Islet of Langerhans (tissue), 1 donor: ENCODE data around the gene ATP13A1.
"Not testable (repeated sequence)": the region's sequence is repeated elsewhere in the genome, so short reads cannot be mapped to it uniquely, and the experiment has no call there.

Source experiments
- FAIRE-seq: peaks from one replicate; lab custom pipeline; 2011; peaks lifted over from hg19 to GRCh38; lab: Jason Lieb, UNC

The ATP13A1 gene

DNA sequence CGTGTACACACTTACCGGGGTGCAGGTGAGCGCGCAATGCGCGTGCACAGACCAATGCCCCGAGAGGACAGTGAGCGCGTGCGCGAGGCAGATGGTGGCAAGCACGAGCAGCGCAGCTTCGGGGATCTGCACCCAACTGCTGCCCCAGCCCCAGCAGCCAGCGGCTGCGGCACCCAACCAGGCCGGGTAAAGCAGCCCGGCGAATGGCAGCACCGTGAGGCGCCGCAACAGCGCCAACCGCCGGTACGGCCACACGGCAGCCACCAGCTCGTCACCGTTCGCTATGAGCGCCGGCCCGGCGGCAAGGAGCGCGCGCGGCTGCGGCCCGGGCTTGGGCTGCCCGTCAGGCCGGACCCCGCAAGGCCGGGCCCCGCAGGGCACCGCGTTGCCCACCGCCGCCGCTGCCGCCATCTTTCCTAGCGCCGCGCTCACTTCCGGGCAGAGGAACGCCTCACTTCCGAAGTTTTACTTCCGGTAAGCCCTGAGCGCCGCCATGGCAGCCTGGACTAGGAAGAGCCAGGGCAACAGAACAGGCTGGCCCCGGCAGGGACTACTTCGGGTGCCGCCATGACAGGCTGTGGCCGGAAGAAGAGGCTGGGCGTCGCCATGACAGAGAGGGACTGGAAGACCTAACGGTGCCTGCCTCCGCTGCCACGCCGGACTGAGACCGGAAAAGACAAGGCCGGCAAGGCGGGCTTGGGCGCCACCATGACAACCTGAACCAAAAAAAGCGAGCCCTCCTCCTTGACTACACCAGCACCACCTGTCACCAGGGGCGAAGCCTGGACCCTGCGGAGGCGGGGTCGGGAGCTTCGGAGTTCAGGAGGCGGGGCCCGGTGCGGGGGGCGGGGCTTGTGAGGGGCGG, at the start of gene ATP13A1:
ATP13A1 (minus strand) TSS at position 421 of the 865 bp plus-strand sequence; CDS start at position 411, 10 bp downstream.
- no peak for FAIRE-seq

DNA sequence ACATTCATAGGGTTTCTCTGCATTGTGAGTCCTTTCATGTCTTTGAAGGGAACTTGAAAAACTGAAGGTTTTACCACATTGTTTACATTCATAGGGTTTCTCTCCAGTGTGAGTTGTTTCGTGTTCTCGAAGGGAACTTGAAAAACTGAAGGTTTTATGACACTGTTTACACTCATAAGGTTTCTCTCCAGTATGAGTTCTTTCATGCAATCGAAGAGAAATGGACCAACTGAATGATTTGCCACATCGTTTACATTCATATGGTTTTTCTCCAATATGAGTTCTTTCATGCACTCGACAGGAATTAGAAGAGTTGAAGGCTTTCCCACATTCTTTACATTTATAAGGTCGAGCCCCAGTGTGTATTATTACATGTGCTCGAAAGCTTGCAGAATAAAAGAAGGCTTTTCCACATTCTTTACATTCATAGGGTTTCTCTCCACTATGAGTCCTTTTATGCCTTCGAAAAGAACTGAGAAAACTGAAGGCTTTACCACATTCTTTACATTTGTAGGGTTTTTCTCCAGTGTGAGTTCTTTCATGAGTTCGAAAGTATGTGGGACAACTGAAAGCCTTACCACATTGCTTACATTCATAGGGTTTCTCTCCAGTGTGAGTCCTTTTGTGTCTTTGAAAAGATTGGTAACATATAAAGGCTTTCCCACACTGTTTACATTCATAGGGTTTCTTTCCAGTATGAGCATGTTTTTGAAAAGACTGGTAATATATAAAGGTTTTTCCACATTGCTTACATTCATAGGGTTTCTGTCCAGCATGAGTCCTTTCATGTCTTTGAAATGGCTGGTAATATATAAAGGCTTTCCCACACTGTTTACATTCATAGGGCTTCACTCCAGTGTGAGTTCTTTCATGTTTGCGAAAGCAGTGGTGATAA, 48.7 kb upstream of the ATP13A1 start:
- FAIRE-seq, result no peak

DNA sequence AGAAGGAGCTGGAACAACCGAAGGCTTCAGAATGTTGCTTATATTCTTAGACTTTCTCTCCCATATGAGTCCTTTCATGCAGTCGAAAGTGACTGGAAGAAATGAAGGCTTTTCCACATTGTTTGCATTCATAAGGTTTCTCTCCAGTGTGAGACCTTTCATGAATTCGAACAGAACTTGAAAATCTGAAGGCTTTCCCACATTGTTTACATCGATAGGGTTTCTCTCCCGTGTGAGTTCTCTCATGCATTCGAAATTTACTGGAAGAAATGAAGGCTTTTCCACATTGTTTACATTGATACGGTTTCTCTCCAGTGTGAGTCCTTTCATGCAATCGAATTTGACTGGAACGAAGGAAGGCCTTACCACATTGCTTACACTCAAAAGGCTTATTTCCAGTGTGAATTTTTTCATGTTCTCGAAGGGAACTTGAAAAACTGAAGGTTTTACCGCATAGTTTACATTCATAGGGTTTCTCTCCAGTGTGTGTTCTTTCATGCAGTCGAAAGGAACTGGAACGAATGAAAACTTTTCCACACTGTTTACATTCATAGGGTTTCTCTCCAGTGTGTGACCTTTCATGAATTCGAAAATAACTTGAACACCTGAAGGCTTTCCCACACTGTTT, 47.9 kb upstream of the ATP13A1 start:
- no peak for FAIRE-seq

DNA sequence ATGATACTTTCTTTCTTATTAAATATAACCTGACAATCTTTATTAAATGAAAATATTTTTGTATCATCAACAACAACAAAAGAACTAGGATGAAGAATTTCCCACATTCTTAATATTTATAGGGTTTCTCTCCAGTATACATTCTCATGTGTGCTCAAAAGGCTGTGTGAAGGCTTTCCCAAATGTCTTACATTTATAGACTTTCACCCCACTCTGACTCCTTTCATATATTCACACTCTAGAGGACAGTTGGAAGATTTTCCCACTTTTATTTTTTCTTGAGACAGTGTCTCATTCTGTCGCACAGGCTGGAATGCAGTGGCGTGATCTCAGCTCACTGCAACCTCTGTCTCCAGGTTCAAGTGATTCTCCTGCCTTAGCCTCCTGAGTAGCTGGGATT, 47.0 kb upstream of the ATP13A1 start:
- no peak for FAIRE-seq

DNA sequence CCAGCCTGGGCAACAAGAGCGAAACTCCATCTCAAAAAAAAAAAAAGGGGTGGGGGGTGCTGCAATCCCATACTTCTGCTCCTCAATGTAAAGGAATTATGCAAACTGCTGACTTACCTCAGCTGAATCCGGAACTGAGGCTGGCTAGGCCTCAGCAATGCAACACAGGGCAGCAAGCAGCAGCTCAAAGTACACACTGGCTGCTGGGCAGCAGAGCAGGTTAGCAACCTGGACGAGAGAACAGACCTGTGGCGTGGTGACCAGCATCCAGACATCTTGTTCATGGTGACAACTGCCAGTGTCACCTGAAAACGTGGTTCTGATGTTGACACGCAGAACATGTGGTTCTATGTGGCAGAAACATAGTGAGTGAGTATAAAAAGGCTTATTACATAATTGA, 41.4 kb upstream of the ATP13A1 start:
- FAIRE-seq, result no peak

DNA sequence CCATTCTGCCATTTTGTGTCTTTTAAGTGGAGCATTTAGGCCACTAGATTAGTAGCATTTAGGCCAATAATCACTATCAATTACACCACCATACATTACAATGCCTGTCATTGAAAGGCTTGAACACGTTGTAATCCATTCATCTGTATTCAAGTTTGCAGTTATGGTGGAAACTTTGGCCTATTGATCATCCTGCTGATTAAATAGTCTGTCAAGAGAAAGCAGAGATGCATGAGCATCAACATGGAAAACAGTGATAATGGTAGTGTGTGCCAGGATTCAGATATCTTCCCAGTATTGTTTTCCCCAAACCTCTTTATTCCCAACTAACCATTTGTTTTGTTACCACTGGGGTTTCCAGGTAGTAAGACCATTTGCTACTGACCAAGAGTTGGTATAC, 37.0 kb upstream of the ATP13A1 start:
- not testable (repeated sequence) for FAIRE-seq

DNA sequence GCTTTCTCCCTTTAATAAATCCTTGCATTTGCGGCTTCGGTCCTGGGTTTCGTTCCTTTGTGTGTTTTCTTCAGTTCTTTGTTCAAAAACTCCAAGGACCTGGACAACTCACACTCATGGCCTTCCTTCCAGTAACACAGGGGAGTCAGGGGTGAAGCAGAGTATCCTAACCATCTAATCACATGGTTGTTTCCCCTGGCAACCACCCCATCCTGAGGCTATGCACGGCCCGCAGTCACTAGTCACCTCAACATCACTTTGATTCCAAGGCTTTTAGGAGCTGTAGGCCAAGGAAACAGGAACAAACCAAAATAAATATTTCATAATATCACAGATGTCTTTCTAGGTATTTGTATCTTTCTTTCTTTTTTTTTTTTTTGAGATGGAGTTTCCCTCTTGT, 34.1 kb upstream of the ATP13A1 start:
- FAIRE-seq, result no peak

DNA sequence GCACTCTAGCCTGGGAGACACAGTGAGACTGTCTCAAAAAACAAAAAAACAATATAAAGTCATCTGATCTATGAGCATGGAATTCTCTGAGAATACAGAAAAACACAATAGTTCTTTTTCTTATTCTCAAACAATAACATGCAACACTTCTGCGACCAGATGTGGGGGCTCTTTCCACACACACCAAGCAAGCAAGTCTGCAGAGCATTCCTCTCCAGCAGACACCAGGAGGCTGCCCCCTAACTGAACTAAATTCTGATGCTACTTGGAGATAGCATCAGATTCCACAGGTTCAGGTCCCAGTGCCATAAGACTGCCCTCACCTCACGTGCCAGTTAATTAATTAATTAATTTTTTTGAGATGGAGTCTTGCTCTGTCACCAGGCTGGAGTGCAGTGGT, 32.9 kb upstream of the ATP13A1 start:
- FAIRE-seq, result no peak

DNA sequence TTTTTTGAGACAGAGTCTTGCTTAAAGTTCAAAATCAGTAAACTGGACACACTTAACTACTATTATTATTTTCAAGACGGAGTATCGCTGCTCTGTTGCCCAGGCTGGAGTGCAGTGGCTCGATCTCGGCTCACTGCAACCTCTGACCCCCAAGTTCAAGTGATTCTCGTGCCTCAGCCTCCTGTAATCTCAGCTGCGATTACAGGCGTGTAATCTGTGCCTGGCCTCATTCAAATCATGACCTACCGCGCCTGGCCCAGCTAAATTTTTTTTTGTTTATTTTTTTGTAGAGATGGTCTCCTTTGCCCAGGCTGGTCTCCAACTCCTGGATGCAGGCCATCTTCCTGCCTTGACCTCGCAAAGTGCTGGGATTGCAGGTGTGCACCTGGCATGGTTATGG, 28.2 kb upstream of the ATP13A1 start:
- no peak for FAIRE-seq

DNA sequence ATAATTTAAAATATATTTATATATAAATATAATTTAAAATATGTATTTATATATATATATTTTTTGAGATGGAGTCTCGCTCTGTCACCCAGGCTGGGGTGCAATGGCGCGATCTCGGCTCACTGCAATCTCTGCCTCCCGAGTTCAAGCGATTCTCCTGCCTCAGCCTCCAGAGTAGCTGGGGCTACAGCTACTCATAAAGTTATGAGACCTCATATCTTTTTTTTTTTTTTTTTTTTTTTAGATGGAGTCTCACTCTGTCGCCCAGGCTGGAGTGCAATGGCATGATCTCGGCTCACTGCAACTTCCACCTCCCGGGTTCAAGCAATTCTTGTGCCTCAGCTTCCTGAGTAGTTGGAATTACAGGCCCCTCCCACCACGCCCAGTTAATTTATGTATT, 25.5 kb upstream of the ATP13A1 start:
- not testable (repeated sequence) for FAIRE-seq

DNA sequence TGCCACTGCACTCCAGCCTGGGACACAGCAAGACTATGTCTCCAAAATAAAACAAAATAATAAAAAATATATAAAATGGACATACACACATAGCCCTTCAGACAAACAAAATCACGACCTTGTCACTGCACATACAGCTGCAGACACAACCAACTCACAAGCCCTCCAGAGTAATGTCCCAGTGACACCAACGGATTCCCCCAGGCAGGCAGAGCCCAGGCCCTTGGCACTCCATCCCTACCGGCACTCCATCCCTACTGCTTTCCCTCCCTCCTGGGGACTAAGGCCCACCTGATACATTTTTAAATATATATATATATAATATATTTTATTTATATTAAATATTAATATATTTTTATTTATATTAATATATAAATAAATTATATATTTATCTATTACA, 23.6 kb upstream of the ATP13A1 start:
- no peak for FAIRE-seq

DNA sequence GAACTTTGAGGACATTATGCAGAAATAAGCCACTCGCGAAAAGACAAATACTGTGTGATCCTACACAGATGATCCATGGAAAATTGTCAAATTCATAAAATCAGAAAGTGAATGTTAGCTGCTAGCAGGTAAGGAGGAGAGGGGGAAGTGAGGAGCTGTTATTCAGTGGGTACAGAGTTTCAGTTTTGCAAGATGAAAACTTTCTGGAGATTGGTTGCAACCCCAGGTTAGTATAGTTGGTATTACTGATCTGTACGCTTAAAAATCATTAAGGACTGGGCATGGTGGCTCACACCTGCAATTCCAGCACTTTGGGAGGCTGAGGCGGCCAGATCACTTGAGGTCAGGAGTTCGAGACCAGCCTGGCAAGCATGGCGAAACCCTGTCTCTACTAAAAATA, 23.1 kb upstream of the ATP13A1 start:
- FAIRE-seq, result no peak

DNA sequence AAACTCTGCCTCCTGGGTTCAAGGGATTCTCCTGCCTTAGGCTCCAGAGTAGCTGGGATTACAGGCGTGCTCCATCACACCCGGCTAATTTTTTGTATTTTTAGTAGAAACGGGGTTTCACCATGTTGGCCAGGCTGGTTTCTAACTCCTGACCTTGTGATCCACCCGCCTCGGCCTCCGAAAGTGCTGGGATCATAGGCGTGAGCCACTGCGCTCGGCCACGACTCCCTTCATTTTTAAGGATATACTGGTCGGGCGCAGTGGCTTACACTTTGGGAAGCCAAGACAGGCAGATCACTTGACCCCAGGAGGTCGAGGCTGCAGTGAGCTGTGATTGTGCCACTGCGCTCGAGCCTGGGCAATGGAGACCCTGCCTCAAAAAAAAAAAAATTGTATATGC, 22.6 kb upstream of the ATP13A1 start:
- not testable (repeated sequence) for FAIRE-seq

DNA sequence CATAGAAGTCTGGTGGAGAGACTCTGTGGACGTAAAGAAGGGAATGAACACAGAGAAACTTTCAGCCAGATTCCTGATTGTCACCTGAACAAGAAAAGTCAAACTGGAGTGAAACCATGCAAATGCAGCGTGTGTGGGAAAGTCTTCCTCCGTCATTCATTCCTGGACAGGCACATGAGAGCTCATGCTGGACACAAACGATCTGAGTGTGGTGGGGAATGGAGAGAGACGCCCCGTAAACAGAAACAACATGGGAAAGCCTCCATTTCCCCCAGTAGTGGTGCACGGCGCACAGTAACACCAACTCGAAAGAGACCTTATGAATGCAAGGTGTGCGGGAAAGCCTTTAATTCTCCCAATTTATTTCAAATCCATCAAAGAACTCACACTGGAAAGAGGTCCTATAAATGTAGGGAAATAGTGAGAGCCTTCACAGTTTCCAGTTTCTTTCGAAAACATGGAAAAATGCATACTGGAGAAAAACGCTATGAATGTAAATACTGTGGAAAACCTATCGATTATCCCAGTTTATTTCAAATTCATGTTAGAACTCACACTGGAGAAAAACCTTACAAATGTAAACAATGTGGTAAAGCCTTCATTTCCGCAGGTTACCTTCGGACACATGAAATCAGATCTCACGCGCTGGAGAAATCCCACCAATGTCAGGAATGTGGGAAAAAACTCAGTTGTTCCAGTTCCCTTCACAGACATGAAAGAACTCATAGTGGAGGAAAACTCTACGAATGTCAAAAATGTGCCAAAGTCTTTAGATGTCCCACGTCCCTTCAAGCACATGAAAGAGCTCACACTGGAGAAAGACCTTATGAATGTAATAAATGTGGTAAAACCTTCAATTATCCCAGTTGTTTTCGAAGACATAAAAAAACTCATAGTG, 15.9 kb upstream of the ATP13A1 start:
- no peak for FAIRE-seq

DNA sequence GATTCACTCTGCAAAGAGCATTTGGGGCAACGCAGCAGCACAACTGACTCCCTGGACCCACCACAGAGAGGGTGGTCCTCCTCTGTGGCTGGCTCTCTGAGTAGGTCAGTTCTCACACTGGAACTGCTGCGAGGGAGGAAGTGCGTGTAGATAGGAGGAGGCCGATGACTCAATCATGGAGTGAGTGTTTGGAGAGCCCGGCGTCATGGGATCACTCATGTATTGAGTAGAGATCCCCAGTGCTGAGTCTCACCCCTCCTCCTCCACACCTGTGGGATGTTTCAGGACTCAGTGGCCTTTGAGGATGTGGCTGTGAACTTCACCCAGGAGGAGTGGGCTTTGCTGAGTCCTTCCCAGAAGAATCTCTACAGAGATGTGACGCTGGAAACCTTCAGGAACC, 14.1 kb upstream of the ATP13A1 start:
- FAIRE-seq, result no peak

DNA sequence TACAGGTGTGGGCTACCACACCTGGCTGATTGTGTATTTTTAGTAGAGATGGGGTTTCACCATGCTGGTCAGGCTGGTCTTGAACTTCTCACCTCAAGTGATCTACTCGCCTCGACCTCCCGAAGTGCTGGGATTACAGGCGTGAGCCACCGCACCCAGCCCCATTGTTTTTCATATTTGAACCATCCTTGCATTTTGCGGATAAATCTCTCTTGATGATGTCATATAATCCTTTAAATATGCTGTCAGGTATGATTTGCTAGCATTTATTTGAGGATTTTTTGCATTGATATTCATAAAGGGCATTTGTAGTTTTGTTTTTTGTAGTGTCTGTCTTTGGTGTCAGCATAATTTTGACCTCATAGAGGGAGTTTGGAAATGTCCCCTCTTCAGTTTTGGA, 10.8 kb upstream of the ATP13A1 start:
- FAIRE-seq, result no peak

DNA sequence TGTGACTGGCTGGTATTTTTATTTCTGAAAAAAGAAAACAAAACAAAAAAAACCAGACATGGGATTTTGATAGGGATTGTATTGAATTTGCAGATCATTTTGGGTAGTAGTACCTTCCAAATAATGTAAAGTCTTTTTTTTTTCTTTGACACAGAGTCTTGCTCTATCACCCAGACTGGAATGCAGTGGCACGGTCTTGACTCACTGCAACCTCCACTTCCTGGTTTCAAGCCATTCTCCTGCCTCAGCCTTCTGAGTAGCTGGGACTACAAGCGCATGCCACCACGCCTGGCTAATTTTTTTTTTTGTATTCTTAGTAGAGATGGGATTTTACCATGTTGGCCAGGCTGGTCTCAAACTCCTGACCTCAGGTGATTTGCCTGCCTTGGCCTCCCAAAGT, 9.3 kb upstream of the ATP13A1 start:
- no peak for FAIRE-seq

DNA sequence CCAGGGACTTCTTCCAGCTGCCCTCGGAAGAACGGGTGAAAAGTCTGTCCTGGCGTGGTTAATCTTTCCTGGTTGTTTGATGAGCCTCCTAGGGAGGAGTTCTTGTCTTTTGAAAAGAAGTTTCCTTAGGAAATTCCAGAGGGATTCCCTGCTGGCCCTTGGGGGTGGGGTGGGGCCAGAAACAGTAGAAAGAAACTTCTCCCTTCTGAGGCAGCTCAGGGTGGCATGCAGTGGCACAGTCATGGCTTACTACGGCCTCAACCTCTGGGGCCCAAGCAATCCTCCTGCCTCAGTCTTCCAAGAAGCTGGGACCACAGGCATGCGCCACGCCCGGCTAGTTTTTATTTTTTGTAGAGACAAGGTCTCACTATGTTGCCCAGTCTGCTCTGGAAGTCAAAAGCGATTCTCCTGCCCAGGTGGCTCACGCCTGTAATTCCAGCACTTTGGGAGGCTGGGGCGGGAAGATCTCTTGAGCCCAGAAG, 6.6 kb upstream of the ATP13A1 start:
- no peak for FAIRE-seq

DNA sequence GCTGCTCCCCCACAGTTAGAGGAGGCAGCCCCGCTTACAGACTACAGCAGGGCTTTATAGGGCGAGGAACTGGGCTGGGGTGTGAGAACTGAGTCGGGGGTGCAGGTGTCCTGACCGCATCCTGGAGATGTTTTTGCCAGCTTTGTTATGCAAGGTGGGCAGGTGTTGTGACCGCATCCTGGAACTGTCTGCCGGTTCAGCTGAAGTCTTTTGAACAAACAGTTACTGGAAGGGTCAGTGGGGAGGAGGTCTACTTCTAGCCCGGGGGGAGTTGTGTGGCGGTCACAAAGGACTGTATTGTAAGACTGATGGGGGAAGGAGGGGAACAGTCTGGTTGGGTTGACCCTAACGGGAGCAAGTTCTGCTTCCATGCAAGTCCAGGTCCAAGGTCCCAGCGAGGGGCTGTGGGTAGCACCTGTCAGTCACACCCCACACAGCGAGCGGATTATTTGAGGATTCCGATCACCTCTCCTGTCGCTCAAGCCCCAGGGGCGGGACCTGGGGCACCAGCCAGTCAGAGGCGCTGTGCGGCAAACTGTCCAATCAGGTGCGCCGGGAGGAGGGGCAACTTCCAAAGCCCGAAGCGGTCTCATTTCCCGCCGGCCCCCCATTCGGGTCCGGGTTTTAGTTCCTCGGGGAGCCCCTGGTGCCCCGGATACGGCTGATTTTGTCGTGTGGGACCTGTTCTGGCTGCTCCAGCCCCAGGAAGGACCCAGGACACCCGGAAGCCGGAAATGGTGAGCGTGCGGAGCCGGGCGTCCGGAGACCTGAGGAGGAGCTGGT, 4.9 kb upstream of the ATP13A1 start, which contains the start of gene ZNF101:
ZNF101 (plus strand) TSS at position 610 of the 783 bp plus-strand sequence; CDS start at position 735, 125 bp downstream.
- no peak for FAIRE-seq

DNA sequence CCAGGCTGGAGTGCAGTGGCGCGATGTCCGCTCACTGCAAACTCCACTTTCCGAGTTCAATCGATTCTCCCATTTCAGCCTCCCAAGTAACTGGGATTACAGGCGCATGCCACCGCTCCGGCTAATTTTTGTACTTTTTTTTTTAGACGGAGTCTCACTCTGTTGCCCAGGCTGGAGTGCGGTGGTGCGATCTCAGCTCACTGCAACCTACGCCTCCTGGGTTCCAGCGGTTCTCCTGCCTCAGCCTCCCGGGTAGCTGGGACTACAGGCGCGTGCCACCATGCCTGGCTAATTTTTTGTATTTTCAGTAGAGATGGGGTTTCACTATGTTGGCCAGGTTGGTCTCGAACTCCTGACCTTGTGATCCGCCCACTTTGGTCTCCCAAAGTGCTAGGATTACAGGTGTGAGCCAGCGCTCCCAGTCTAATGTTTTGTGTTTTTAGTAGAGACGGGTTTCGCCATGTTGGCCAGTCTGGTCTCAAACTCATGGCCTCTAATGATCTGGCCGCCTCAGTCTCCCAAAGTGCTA, 2.0 kb upstream of the ATP13A1 start:
- not testable (repeated sequence) for FAIRE-seq
